IPS-20b (cell line): Measurements from ENCODE around the gene COA6.

Source experiments
- H3K27ac ChIP-seq: one replicate; pipeline ENCODE4 v1.5.1; 2013; ENCODE audit warnings: low read length
- H3K27me3 ChIP-seq: 2 replicates; pipeline ENCODE4 v1.6.1; 2013; ENCODE audit warnings: mild to moderate bottlenecking, low read length, inconsistent platforms; ENCODE audit not compliant: insufficient read depth
- H3K36me3 ChIP-seq: 2 replicates; pipeline ENCODE4 v1.6.1; 2013; ENCODE audit warnings: low read depth, mild to moderate bottlenecking, inconsistent platforms, low read length, moderate library complexity; ENCODE audit not compliant: insufficient read depth
- H3K4me1 ChIP-seq: 2 replicates; pipeline ENCODE4 v1.6.1; 2013; ENCODE audit warnings: mild to moderate bottlenecking, control low read depth, inconsistent platforms, low read length, moderate library complexity; ENCODE audit not compliant: insufficient read depth
- H3K4me3 ChIP-seq: 2 replicates; pipeline ENCODE4 v1.5.1; 2013; ENCODE audit warnings: mild to moderate bottlenecking, low read length, inconsistent platforms
- H3K9ac ChIP-seq: 2 replicates; pipeline ENCODE4 v1.6.1; 2013; ENCODE audit warnings: low read depth, mild to moderate bottlenecking, inconsistent platforms, low read length, moderate library complexity
- H3K9me3 ChIP-seq: 2 replicates; pipeline ENCODE4 v1.6.1; 2013; ENCODE audit warnings: mild to moderate bottlenecking, low read depth, low read length, inconsistent platforms; ENCODE audit not compliant: insufficient read depth

Gene COA6

GRCh38 chr1:234373064-234373958 lies at the start of gene COA6:
TSS of gene COA6 (plus strand) at chr1:234373456. CDS start at chr1:234373467, 11 bp downstream.
- Histone ChIP-seq H3K4me1 (peaks cover 5% of the 10 kb centered on the region; the same call in 1 of the 2 replicates), H3K27me3 (peaks cover 8% of the 10 kb centered on the region), H3K9me3 (no peaks in the 10 kb centered on the region), H3K27ac (peak within 1 kb of the TSS; percentile 63), H3K4me3 (peak within 1 kb of the TSS; percentile 87), H3K9ac (peak within 1 kb of the TSS; percentile 90), H3K36me3 (peaks cover 36% of the 10 kb centered on the region)

DNA sequence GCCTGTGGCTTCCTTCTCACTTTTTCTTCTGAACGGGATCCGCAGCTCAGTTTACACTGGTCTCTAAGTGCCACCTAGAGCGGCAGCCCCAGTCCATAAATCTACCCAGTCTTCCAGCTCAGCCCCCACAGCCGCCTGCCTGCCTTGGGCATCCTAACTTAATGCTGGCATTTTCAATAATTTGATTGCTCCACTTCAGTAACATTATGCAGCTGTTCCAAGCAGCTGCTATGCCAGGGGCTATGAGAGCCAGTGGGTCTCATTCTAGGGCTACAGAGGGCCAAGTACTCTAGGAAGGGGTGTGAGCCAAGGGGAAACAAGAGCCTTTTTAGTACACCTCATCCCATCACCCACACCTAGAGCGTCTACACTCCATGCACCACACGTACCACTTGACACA lies 48.4 kb upstream of the COA6 start:
- H3K36me3 ChIP-seq, result no peaks in the 10 kb centered on the region
- no peak overlapping the region for H3K27ac ChIP-seq
- H3K9ac ChIP-seq, result no peak overlapping the region
- H3K27me3 ChIP-seq, result peaks cover 23% of the 10 kb centered on the region
- H3K4me3 ChIP-seq, result no peak overlapping the region
- peaks cover 4% of the 10 kb centered on the region; the same call in 1 of the 2 replicates for H3K4me1 ChIP-seq
- H3K9me3 ChIP-seq, result no peaks in the 10 kb centered on the region

DNA sequence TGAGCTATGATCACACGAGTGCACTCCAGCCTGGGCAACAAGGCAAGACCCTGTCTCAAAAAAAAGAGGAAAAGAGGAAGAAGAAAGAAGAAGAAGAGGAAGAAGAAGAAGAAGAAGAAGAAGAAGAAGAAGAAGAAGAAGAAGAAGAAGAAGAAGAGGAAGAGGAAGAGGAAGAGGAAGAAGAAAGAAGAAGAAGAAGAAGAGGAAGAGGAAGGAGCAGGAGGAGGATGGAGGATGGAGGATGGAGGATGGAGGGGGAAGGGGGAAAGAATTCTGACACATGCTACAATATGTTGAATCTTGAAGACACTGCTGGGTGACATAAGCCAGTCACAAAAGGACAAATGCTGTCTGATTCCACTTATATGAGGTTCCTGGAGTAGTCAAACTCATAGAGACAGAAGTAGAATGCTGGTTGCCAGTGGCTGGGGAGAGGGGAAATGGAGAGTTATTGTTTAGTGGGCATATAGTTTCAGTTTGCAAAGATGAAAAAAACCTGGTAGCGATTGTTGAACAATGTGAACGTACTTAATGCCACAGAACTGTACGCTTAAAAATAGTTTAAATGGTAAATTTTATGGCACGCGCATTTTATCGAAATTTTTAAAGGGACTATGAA lies 47.3 kb upstream of the COA6 start:
- no peaks in the 10 kb centered on the region for H3K36me3 ChIP-seq
- no peak overlapping the region for H3K27ac ChIP-seq
- peak overlapping the region; percentile 43; the same call in 1 of the 2 replicates for H3K4me3 ChIP-seq
- H3K9ac ChIP-seq, result no peak overlapping the region
- peaks cover 4% of the 10 kb centered on the region; the same call in 1 of the 2 replicates for H3K4me1 ChIP-seq
- peaks cover 23% of the 10 kb centered on the region for H3K27me3 ChIP-seq
- H3K9me3 ChIP-seq, result no peaks in the 10 kb centered on the region

GRCh38 chr1:234326497-234327366 lies 46.5 kb upstream of the COA6 start:
- Histone ChIP-seq H3K9ac (no peak overlapping the region), H3K36me3 (no peaks in the 10 kb centered on the region), H3K9me3 (no peaks in the 10 kb centered on the region), H3K27me3 (peaks cover 23% of the 10 kb centered on the region), H3K4me3 (peak overlapping the region; percentile 43; the same call in 1 of the 2 replicates), H3K27ac (no peak overlapping the region), H3K4me1 (peaks cover 4% of the 10 kb centered on the region; the same call in 1 of the 2 replicates)

GRCh38 chr1:234327577-234328164 lies 45.6 kb upstream of the COA6 start:
- Histone ChIP-seq H3K27ac (no peak overlapping the region), H3K27me3 (peaks cover 23% of the 10 kb centered on the region), H3K9me3 (no peaks in the 10 kb centered on the region), H3K9ac (no peak overlapping the region), H3K4me1 (peaks cover 4% of the 10 kb centered on the region; the same call in 1 of the 2 replicates), H3K36me3 (no peaks in the 10 kb centered on the region), H3K4me3 (no peak overlapping the region)

- H3K9me3 ChIP-seq, result peaks cover under 1% of the 10 kb centered on the region; the same call in 1 of the 2 replicates
- no peak overlapping the region for H3K4me3 ChIP-seq
- H3K36me3 ChIP-seq, result no peaks in the 10 kb centered on the region
- H3K27ac ChIP-seq, result no peak overlapping the region
- H3K4me1 ChIP-seq, result peaks cover 4% of the 10 kb centered on the region; the same call in 1 of the 2 replicates
- no peak overlapping the region for H3K9ac ChIP-seq
- H3K27me3 ChIP-seq, result peaks cover 7% of the 10 kb centered on the region
Measured at GRCh38 chr1:234330843-234331215, 42.4 kb upstream of the COA6 start.

DNA sequence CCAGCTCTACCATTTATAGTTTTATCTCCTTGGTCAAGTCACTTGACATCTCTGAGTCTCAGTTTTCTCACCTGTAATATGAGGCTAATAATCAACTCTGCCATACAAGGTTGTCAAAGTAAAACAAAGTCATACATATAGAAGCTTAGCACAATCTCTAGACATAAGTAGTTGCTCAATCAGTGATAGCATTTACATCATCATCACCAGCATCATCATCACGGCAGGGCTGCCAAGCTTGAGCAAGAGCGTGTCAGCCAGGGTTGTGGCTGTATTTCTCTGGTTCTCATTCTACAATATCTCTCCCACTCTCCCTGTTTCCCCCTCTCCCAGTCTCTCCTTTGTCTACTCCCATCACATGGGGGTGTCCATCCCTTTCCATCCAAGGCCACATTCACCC lies 41.7 kb upstream of the COA6 start:
- Histone ChIP-seq H3K4me1 (peaks cover 4% of the 10 kb centered on the region; the same call in 1 of the 2 replicates), H3K36me3 (no peaks in the 10 kb centered on the region), H3K4me3 (no peak overlapping the region), H3K27me3 (peaks cover under 1% of the 10 kb centered on the region; the same call in 1 of the 2 replicates), H3K9me3 (peaks cover 3% of the 10 kb centered on the region; the same call in 1 of the 2 replicates), H3K9ac (no peak overlapping the region), H3K27ac (no peak overlapping the region)

DNA sequence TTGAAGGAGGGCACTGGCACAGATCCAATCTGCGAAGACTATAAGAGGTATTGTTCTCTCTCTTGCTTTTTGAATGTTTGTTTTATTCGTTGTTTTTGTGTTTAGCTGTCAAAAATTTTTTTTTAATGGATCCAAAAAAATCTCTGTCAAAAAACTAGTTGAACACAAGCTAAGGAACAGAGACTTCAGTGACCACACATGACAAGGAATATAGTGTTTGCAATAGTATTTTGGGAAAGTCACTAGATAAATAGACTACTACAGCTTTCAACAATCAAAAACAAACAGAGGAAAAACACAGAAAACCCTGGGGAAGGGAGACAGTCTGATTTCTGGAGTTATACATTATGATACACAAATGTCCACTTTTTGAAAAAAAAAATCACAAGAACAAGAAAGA lies 36.9 kb upstream of the COA6 start:
- H3K4me3 ChIP-seq, result no peak overlapping the region
- peaks cover 20% of the 10 kb centered on the region; the same call in 1 of the 2 replicates for H3K9me3 ChIP-seq
- no peaks in the 10 kb centered on the region for H3K27me3 ChIP-seq
- no peaks in the 10 kb centered on the region for H3K4me1 ChIP-seq
- H3K36me3 ChIP-seq, result no peaks in the 10 kb centered on the region
- no peak overlapping the region for H3K27ac ChIP-seq
- no peak overlapping the region for H3K9ac ChIP-seq

DNA sequence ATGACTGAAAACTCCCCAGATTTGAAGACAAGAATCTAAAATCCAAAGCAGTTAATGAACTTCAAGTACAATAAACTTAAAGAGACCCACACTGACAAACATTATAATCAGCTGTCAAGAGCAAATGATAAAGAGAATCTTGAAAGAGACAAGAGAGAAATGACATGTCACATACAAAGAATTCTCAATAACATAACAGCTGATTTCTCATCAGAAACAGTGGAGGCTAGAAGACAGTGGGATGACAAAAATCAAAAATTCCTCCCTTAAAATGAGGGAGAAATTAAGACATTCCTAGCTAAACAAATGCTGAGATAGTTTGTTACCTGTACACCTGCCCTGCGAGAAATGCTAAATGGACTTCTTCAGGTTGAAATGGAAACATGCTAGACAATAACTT lies 36.0 kb upstream of the COA6 start:
- no peaks in the 10 kb centered on the region for H3K27me3 ChIP-seq
- H3K27ac ChIP-seq, result no peak overlapping the region
- H3K9me3 ChIP-seq, result peaks cover 20% of the 10 kb centered on the region; the same call in 1 of the 2 replicates
- no peak overlapping the region for H3K9ac ChIP-seq
- no peak overlapping the region for H3K4me3 ChIP-seq
- no peaks in the 10 kb centered on the region for H3K36me3 ChIP-seq
- H3K4me1 ChIP-seq, result no peaks in the 10 kb centered on the region

GRCh38 chr1:234340528-234340927 lies 32.7 kb upstream of the COA6 start:
- H3K9me3 ChIP-seq, result peaks cover 20% of the 10 kb centered on the region; the same call in 1 of the 2 replicates
- H3K27me3 ChIP-seq, result no peaks in the 10 kb centered on the region
- no peaks in the 10 kb centered on the region for H3K4me1 ChIP-seq
- no peak overlapping the region for H3K4me3 ChIP-seq
- H3K36me3 ChIP-seq, result no peaks in the 10 kb centered on the region
- H3K9ac ChIP-seq, result no peak overlapping the region
- no peak overlapping the region for H3K27ac ChIP-seq

GRCh38 chr1:234342774-234343173 lies 30.5 kb upstream of the COA6 start:
- H3K9me3 ChIP-seq, result peaks cover 13% of the 10 kb centered on the region; the same call in 1 of the 2 replicates
- H3K4me1 ChIP-seq, result no peaks in the 10 kb centered on the region
- no peaks in the 10 kb centered on the region for H3K27me3 ChIP-seq
- no peak overlapping the region for H3K4me3 ChIP-seq
- H3K27ac ChIP-seq, result no peak overlapping the region
- H3K9ac ChIP-seq, result no peak overlapping the region
- no peaks in the 10 kb centered on the region for H3K36me3 ChIP-seq
